Keratinocyte (primary cell): Measurements from ENCODE around the gene MMD. TPM values are rescaled to one million over a fixed set of nuclear protein-coding genes. Genes with fewer than 3 reads are reported as not detected.

Experiments used
- DNase-seq: peaks from one replicate; pipeline ENCODE4 v3.0.0-alpha.2; 2011; ENCODE audit warnings: low read depth, missing footprints, low spot score
- FAIRE-seq: peaks from 2 replicates; lab custom pipeline; 2011; peaks lifted over from hg19 to GRCh38; lab: Jason Lieb, UNC
- H2AFZ ChIP-seq: 2 replicates; pipeline ENCODE4 v1.6.0; 2012; ENCODE audit warnings: low read length, control low read depth, inconsistent platforms; ENCODE audit not compliant: control insufficient read depth
- H3K27ac ChIP-seq: 2 replicates; pipeline ENCODE4 v1.5.1; 2011; ENCODE audit warnings: low read length; ENCODE audit not compliant: control insufficient read depth, insufficient read depth
- H3K27me3 ChIP-seq: 3 replicates; pipeline ENCODE4 v1.6.0; 2011; ENCODE audit warnings: low read length; ENCODE audit not compliant: control insufficient read depth, insufficient read depth; ENCODE audit errors: extremely low read depth
- H3K36me3 ChIP-seq, 2 experiments: 2 replicates in 1 of 2; 3 replicates in 1 of 2; pipeline ENCODE4 v1.5.1; 2011; ENCODE audit warnings: low read length in 2 of 2, mild to moderate bottlenecking in 1 of 2; ENCODE audit not compliant: control insufficient read depth in 2 of 2, insufficient read depth in 2 of 2; ENCODE audit errors: extremely low read depth in 1 of 2
- H3K4me1 ChIP-seq: 3 replicates; pipeline ENCODE4 v1.5.1; 2011; ENCODE audit warnings: low read length; ENCODE audit not compliant: control insufficient read depth, insufficient read depth; ENCODE audit errors: extremely low read depth
- H3K4me2 ChIP-seq: 3 replicates; pipeline ENCODE4 v1.6.0; 2011; ENCODE audit warnings: low read depth, low read length; ENCODE audit not compliant: control insufficient read depth, insufficient read depth; ENCODE audit errors: extremely low read depth
- H3K4me3 ChIP-seq, 3 experiments: fragments of 200-600 bp in 1 of 3; sonication (generic) in 1 of 3; 2 replicates in 2 of 3; 3 replicates in 1 of 3; pipeline ENCODE4 v1.5.1; 2011 to 2016; ENCODE audit warnings: low read length in 3 of 3, mild to moderate bottlenecking in 3 of 3, control low read depth in 2 of 3, inconsistent platforms in 1 of 3, low read depth in 1 of 3, mixed read lengths in 1 of 3, mixed run types in 1 of 3, moderate library complexity in 1 of 3; ENCODE audit not compliant: control insufficient read depth in 2 of 3, insufficient read depth in 2 of 3; ENCODE audit errors: extremely low read depth in 1 of 3
- H3K79me2 ChIP-seq: 2 replicates; pipeline ENCODE4 v1.6.0; 2012; ENCODE audit warnings: low read length; ENCODE audit not compliant: control insufficient read depth, insufficient read depth
- H3K9ac ChIP-seq: 3 replicates; pipeline ENCODE4 v1.6.0; 2011; ENCODE audit warnings: low read length; ENCODE audit not compliant: control insufficient read depth, insufficient read depth; ENCODE audit errors: extremely low read depth
- H3K9me1 ChIP-seq: 3 replicates; pipeline ENCODE4 v1.6.0; 2011; ENCODE audit warnings: low read length; ENCODE audit not compliant: control insufficient read depth, insufficient read depth; ENCODE audit errors: extremely low read depth
- H3K9me3 ChIP-seq: 2 replicates; pipeline ENCODE4 v1.5.1; 2012; ENCODE audit warnings: low read depth, low read length; ENCODE audit not compliant: control insufficient read depth
- H4K20me1 ChIP-seq: 3 replicates; pipeline ENCODE4 v1.6.0; 2011; ENCODE audit warnings: low read length; ENCODE audit not compliant: control insufficient read depth, insufficient read depth; ENCODE audit errors: extremely low read depth
- CTCF ChIP-seq, 3 experiments: IDR thresholded peaks in 1 of 3; conservative IDR thresholded peaks in 1 of 3; optimal IDR thresholded peaks in 1 of 3; 2 replicates in 2 of 3; 3 replicates in 1 of 3; pipeline versions ENCODE3 to v1.5.1; 2011; ENCODE audit warnings: low read length in 3 of 3, mild to moderate bottlenecking in 3 of 3, moderate library complexity in 2 of 3, control low read depth in 1 of 3, inconsistent platforms in 1 of 3; ENCODE audit not compliant: insufficient read depth in 2 of 3; ENCODE audit errors: extremely low read depth in 1 of 3
- EZH2 ChIP-seq: IDR thresholded peaks from one replicate; pipeline ENCODE4 v1.6.1; 2012; ENCODE audit warnings: inconsistent platforms, mild to moderate bottlenecking, low read length, moderate library complexity
- dilution Hi-C: fragments of 300-500 bp; cut with MboI; formaldehyde crosslinking; loops from one replicate; pipeline ENCODE4 v1.7.0; 2020; ENCODE audit warnings: low sequenced_read_pairs; ENCODE audit not compliant: extremely low pct_ligation_motif_present
- polyA plus RNA-seq, 5 experiments: library from polyadenylated mRNA; depleted of rRNA in 3 of 5; stranded (reverse) in 3 of 5; stranded (forward) in 1 of 5; unstranded in 1 of 5; fragments of >200 nt; gene quantifications; 1 replicate in 1 of 5; 2 replicates in 3 of 5; 3 replicates in 1 of 5; pipeline versions ENCODE4 v1.2.1 to v1.2.3, GENCODE V29; 2011 to 2012; ENCODE audit warnings: missing spikeins in 2 of 5, low read depth in 1 of 5, low replicate concordance in 1 of 5

Gene MMD
- polyA plus RNA-seq, 1 donor (not counting 4 experiments of a cell fraction or from before 2014, with no cell fraction given): 6.4 TPM

GRCh38 chr17:55463600-55463999 lies 42.0 kb upstream of the MMD start:
- H3K9ac ChIP-seq: no peak overlapping the region
- no peak overlapping the region for H3K4me3 ChIP-seq
- DNase-seq (no peak), FAIRE-seq (no peak)
- no peaks in the 10 kb centered on the region for H3K79me2 ChIP-seq
- no peak overlapping the region for H3K4me2 ChIP-seq
- H3K9me3 ChIP-seq: no peaks in the 10 kb centered on the region
- H3K27ac ChIP-seq: no peak overlapping the region
- TF ChIP-seq EZH2 (no peak), CTCF (optimal IDR thresholded peaks at IDR 0.05 in 1 of 3, IDR thresholded peaks at IDR 0.05 in 1 of 3, conservative IDR thresholded peaks at IDR 0.05 in 1 of 3; ENCODE audit: extremely low read depth in 1 of 3, insufficient read depth in 2 of 3, low read length in 3 of 3) (no peak)
- no peaks in the 10 kb centered on the region for H3K27me3 ChIP-seq
- H3K4me1 ChIP-seq: peaks cover 10% of the 10 kb centered on the region
- no peaks in the 10 kb centered on the region for H3K36me3 ChIP-seq
- dilution Hi-C loops: no loop called here
- H4K20me1 ChIP-seq: no peaks in the 10 kb centered on the region
- no peaks in the 10 kb centered on the region for H3K9me1 ChIP-seq
- no peak overlapping the region for H2AFZ ChIP-seq

GRCh38 chr17:55462711-55463110 lies 41.1 kb upstream of the MMD start:
- Histone ChIP-seq H3K9ac (no peak overlapping the region), H3K4me3 (no peak overlapping the region)

More at GRCh38 chr17:55462711-55463110, 41.1 kb upstream of the MMD start:
- H3K4me1 ChIP-seq: peaks cover 15% of the 10 kb centered on the region
- TF ChIP-seq CTCF (optimal IDR thresholded peaks at IDR 0.05 in 1 of 3, IDR thresholded peaks at IDR 0.05 in 1 of 3, conservative IDR thresholded peaks at IDR 0.05 in 1 of 3; ENCODE audit: extremely low read depth in 1 of 3, insufficient read depth in 2 of 3, low read length in 3 of 3) (no peak), EZH2 (no peak)
- FAIRE-seq: no peak
- no peaks in the 10 kb centered on the region for H3K36me3 ChIP-seq
- dilution Hi-C loops: no loop called here
- no peaks in the 10 kb centered on the region for H3K9me3 ChIP-seq
- no peak for DNase-seq
- H3K27me3 ChIP-seq: no peaks in the 10 kb centered on the region
- H2AFZ ChIP-seq: no peak overlapping the region
- H3K9me1 ChIP-seq: no peaks in the 10 kb centered on the region
- H3K4me2 ChIP-seq: no peak overlapping the region
- H3K27ac ChIP-seq: no peak overlapping the region
- no peaks in the 10 kb centered on the region for H3K79me2 ChIP-seq
- H4K20me1 ChIP-seq: no peaks in the 10 kb centered on the region
